Nephron progenitor cell (in vitro differentiated cells): ENCODE data around the gene MRE11.

Experiments used
- DNase-seq: peaks from one replicate; pipeline ENCODE4 v3.0.0; 2021
- H3K27ac Mint-ChIP-seq: 2 replicates; pipeline ENCODE4 v1.8.0; 2021; ENCODE audit warnings: mild to moderate bottlenecking, moderate library complexity, mixed read lengths
- H3K27me3 Mint-ChIP-seq: 2 replicates; pipeline ENCODE4 v1.8.0; 2021; ENCODE audit warnings: mild to moderate bottlenecking, low read depth, mixed read lengths; ENCODE audit not compliant: poor library complexity
- H3K36me3 Mint-ChIP-seq: 2 replicates; pipeline ENCODE4 v1.8.0; 2021; ENCODE audit warnings: low read depth, mixed read lengths
- H3K4me1 Mint-ChIP-seq: 2 replicates; pipeline ENCODE4 v1.8.0; 2021; ENCODE audit warnings: mixed read lengths
- H3K4me3 Mint-ChIP-seq: 2 replicates; pipeline ENCODE4 v1.8.0; 2021; ENCODE audit warnings: mild to moderate bottlenecking, moderate library complexity, mixed read lengths
- H3K9me3 Mint-ChIP-seq: 2 replicates; pipeline ENCODE4 v1.8.0; 2021; ENCODE audit warnings: mild to moderate bottlenecking, moderate library complexity, mixed read lengths
- CTCF ChIP-seq: fragments of 200-600 bp; sonication (generic); IDR thresholded peaks from 2 replicates; pipeline ENCODE4 v1.5.0; 2021; ENCODE audit warnings: antibody characterized with exemption

The MRE11 gene

GRCh38 chr11:94454301-94454700 is 39.3 kb downstream of the MRE11 start:
- Mint-ChIP-seq H3K4me1 (no peaks in the 10 kb centered on the region), H3K9me3 (no peaks in the 10 kb centered on the region), H3K27ac (no peak overlapping the region), H3K27me3 (no peaks in the 10 kb centered on the region), H3K36me3 (peaks cover 23% of the 10 kb centered on the region), H3K4me3 (no peak overlapping the region)
- no peak for DNase-seq
- no peak for TF ChIP-seq CTCF

GRCh38 chr11:94452988-94453387 is 40.7 kb downstream of the MRE11 start:
- Mint-ChIP-seq H3K9me3 (no peaks in the 10 kb centered on the region), H3K27ac (no peak overlapping the region), H3K4me1 (no peaks in the 10 kb centered on the region), H3K4me3 (no peak overlapping the region), H3K36me3 (peaks cover 28% of the 10 kb centered on the region), H3K27me3 (no peaks in the 10 kb centered on the region)
- DNase-seq, result no peak
- TF ChIP-seq CTCF, result no peak

GRCh38 chr11:94450048-94450447 is 43.6 kb downstream of the MRE11 start:
- no peak for TF ChIP-seq CTCF
- Mint-ChIP-seq H3K36me3 (peaks cover 39% of the 10 kb centered on the region), H3K9me3 (no peaks in the 10 kb centered on the region), H3K4me3 (no peak overlapping the region), H3K27ac (no peak overlapping the region), H3K4me1 (no peaks in the 10 kb centered on the region), H3K27me3 (peaks cover 5% of the 10 kb centered on the region)
- no peak for DNase-seq

DNA sequence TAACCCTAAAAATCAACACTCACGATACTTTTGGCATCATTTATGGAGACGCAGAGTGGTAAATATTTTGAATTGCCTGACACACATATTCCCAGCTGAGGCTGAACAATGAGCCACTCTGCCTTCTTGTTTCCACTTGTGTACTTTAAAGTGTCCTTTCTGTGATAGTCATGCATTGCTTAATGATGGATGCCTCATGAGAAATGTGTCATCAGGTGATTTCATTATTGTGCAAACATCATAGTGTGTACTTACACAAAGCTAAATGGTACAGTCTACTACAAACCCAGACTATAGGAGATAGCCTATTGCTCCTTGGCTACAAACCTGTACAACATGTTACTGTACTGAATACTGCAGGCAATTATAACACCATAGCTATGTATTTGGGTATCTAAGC is 44.2 kb downstream of the MRE11 start:
- Mint-ChIP-seq H3K4me3 (no peak overlapping the region), H3K27me3 (peaks cover 5% of the 10 kb centered on the region), H3K4me1 (no peaks in the 10 kb centered on the region), H3K9me3 (no peaks in the 10 kb centered on the region), H3K27ac (no peak overlapping the region), H3K36me3 (peaks cover 37% of the 10 kb centered on the region)
- no peak for TF ChIP-seq CTCF
- DNase-seq, result no peak

DNA sequence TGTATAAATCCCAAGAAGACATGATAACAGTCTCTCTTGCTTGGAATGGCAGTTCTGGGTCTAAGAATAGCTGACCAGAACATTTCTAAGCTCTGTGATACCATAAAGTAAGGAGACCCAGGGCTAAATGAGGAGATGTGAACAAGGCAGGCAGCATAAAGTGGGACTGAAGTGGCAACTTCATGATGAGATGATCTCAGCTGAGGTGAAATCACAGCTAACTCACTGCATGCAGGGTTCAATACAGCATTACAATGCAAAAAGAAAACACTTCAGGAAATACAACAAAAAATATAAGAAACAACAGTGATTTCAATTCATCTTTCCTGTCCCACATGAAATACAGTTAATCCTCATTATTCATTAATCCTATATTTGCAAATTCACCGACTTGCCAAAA is 44.6 kb downstream of the MRE11 start:
- Mint-ChIP-seq H3K27me3 (peaks cover 5% of the 10 kb centered on the region), H3K4me3 (no peak overlapping the region), H3K4me1 (no peaks in the 10 kb centered on the region), H3K9me3 (no peaks in the 10 kb centered on the region), H3K36me3 (peaks cover 41% of the 10 kb centered on the region), H3K27ac (peak overlapping the region; percentile 32)
- DNase-seq, result no peak
- no peak for TF ChIP-seq CTCF

DNA sequence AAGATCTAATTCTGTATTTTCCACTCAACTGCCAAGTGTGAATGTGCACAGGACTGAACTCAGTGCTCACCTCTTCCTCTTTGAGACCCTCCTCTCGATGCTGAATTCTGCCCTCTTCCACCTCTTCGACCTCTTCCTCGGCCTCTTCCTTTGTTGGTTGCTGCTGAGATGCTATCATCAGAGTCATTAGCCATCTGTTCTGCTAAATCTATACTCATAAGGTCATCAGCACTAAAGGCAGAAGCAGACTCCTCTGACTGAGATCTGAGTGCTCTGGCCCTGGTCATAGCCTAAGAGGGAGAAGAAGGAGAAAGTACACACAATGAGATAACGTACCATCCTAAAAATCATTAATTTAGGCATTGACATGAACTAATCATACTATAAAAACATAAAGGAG is 46.5 kb downstream of the MRE11 start:
- no peaks in the 10 kb centered on the region for H3K9me3 Mint-ChIP-seq
- peak overlapping the region; percentile 93 for H3K27ac Mint-ChIP-seq
- no peak for DNase-seq
- H3K36me3 Mint-ChIP-seq, result peaks cover 28% of the 10 kb centered on the region
- peaks cover 5% of the 10 kb centered on the region for H3K27me3 Mint-ChIP-seq
- H3K4me3 Mint-ChIP-seq, result no peak overlapping the region
- TF ChIP-seq CTCF, result no peak
- H3K4me1 Mint-ChIP-seq, result no peaks in the 10 kb centered on the region
